H9 (cell line): ENCODE measurements around the gene TOP1. TPM values are rescaled to one million over a fixed set of nuclear protein-coding genes. Genes with fewer than 3 reads are reported as not detected.

Source experiments
- DNase-seq: peaks from one replicate; pipeline ENCODE4 v3.0.0-alpha.2; 2017
- H2AFZ ChIP-seq: one replicate; pipeline ENCODE4 v1.6.1; 2013; ENCODE audit warnings: mild to moderate bottlenecking, low read length, control low read depth, moderate library complexity
- H2AK5ac ChIP-seq: 2 replicates; pipeline ENCODE4 v1.6.1; 2013; ENCODE audit warnings: low read length, control low read depth, mixed read lengths; ENCODE audit not compliant: insufficient read length
- H2BK120ac ChIP-seq: one replicate; pipeline ENCODE4 v1.6.1; 2013; ENCODE audit warnings: low read depth, mild to moderate bottlenecking, low read length, control low read depth, inconsistent platforms; ENCODE audit not compliant: poor library complexity, severe bottlenecking
- H2BK12ac ChIP-seq: 2 replicates; pipeline ENCODE4 v1.6.1; 2013; ENCODE audit warnings: low read length, control low read depth, mixed read lengths, low read depth; ENCODE audit not compliant: insufficient read length
- H2BK15ac ChIP-seq: 2 replicates; pipeline ENCODE4 v1.6.1; 2013; ENCODE audit warnings: low read depth, low read length, control low read depth
- H2BK20ac ChIP-seq: one replicate; pipeline ENCODE4 v1.6.1; 2013; ENCODE audit warnings: low read depth, mild to moderate bottlenecking, low read length, control low read depth, inconsistent platforms; ENCODE audit not compliant: poor library complexity, severe bottlenecking
- H2BK5ac ChIP-seq: 2 replicates; pipeline ENCODE4 v1.6.1; 2013; ENCODE audit warnings: low read length, control low read depth, mixed read lengths; ENCODE audit not compliant: insufficient read length
- H3K14ac ChIP-seq: 2 replicates; pipeline ENCODE4 v1.6.1; 2013; ENCODE audit warnings: low read length, control low read depth; ENCODE audit not compliant: insufficient read depth
- H3K18ac ChIP-seq: 2 replicates; pipeline ENCODE4 v1.6.1; 2013; ENCODE audit warnings: low read depth, mild to moderate bottlenecking, mixed read lengths, low read length, control low read depth; ENCODE audit not compliant: insufficient read length
- H3K23ac ChIP-seq: 2 replicates; pipeline ENCODE4 v1.6.1; 2013; ENCODE audit warnings: low read length, control low read depth, mixed read lengths, low read depth; ENCODE audit not compliant: insufficient read length
- H3K23me2 ChIP-seq: 2 replicates; pipeline ENCODE4 v1.6.1; 2013; ENCODE audit warnings: low read depth, mild to moderate bottlenecking, mixed read lengths, low read length, control low read depth; ENCODE audit not compliant: insufficient read length, poor library complexity, severe bottlenecking
- H3K27ac ChIP-seq: 2 replicates; pipeline ENCODE4 v1.5.1; 2013; ENCODE audit warnings: low read length, control low read depth, mixed read lengths, low read depth; ENCODE audit not compliant: insufficient read length
- H3K27me3 ChIP-seq: 2 replicates; pipeline ENCODE4 v1.6.1; 2013; ENCODE audit warnings: low read length, control low read depth, inconsistent platforms; ENCODE audit not compliant: insufficient read depth
- H3K4ac ChIP-seq: 2 replicates; pipeline ENCODE4 v1.6.1; 2013; ENCODE audit warnings: low read depth, mild to moderate bottlenecking, control low read depth, inconsistent platforms, low read length, moderate library complexity
- H3K4me1 ChIP-seq: 2 replicates; pipeline ENCODE4 v1.6.1; 2013; ENCODE audit warnings: low read length, control low read depth, inconsistent platforms; ENCODE audit not compliant: insufficient read depth
- H3K4me2 ChIP-seq: 2 replicates; pipeline ENCODE4 v1.6.1; 2013; ENCODE audit warnings: low read length, control low read depth, mixed read lengths; ENCODE audit not compliant: insufficient read length, insufficient read depth
- H3K56ac ChIP-seq: 2 replicates; pipeline ENCODE4 v1.6.1; 2013; ENCODE audit warnings: low read depth, mild to moderate bottlenecking, mixed read lengths, low read length, control low read depth; ENCODE audit not compliant: insufficient read length
- H3K79me1 ChIP-seq: 2 replicates; pipeline ENCODE4 v1.6.1; 2013; ENCODE audit warnings: low read depth, mild to moderate bottlenecking, moderate library complexity, low read length, control low read depth, inconsistent platforms; ENCODE audit not compliant: insufficient read depth, poor library complexity, severe bottlenecking
- H3K79me2 ChIP-seq: 2 replicates; pipeline ENCODE4 v1.6.1; 2013; ENCODE audit warnings: low read length, control low read depth, inconsistent platforms; ENCODE audit not compliant: insufficient read depth
- H3K9ac ChIP-seq: 2 replicates; pipeline ENCODE4 v1.6.1; 2013; ENCODE audit warnings: low read length, control low read depth, mixed read lengths; ENCODE audit not compliant: insufficient read length; ENCODE audit errors: extremely low read depth
- H3K9me3 ChIP-seq: one replicate; pipeline ENCODE4 v1.6.1; 2013; ENCODE audit warnings: low read depth, low read length, inconsistent platforms; ENCODE audit not compliant: control insufficient read depth
- H3T11ph ChIP-seq: one replicate; pipeline ENCODE4 v1.6.1; 2013; ENCODE audit warnings: mild to moderate bottlenecking, low read length, control low read depth, inconsistent platforms
- H4K20me1 ChIP-seq: one replicate; pipeline ENCODE4 v1.6.1; 2013; ENCODE audit not compliant: control insufficient read depth, insufficient read length, insufficient read depth
- H4K5ac ChIP-seq: 2 replicates; pipeline ENCODE4 v1.6.1; 2013; ENCODE audit warnings: low read depth, mild to moderate bottlenecking, mixed read lengths, low read length, control low read depth; ENCODE audit not compliant: insufficient read length
- H4K8ac ChIP-seq: replicated peaks from 2 replicates; pipeline ENCODE4 v1.6.1; 2013; ENCODE audit warnings: low read length, control low read depth, mixed read lengths, low read depth; ENCODE audit not compliant: insufficient read length
- H4K91ac ChIP-seq: 2 replicates; pipeline ENCODE4 v1.6.1; 2013; ENCODE audit warnings: low read depth, mild to moderate bottlenecking, moderate library complexity, mixed read lengths, low read length, control low read depth; ENCODE audit not compliant: insufficient read length
- H3K27ac Mint-ChIP-seq, 3 experiments: 2 replicates in 2 of 3; 3 replicates in 1 of 3; pipeline ENCODE4 v1.8.0; 2020 to 2021; ENCODE audit warnings: mixed read lengths in 3 of 3, mild to moderate bottlenecking in 1 of 3, moderate library complexity in 1 of 3
- H3K27me3 Mint-ChIP-seq: 2 replicates; pipeline ENCODE4 v1.8.0; 2021; ENCODE audit warnings: low read depth, mild to moderate bottlenecking, moderate library complexity, mixed read lengths
- H3K36me3 Mint-ChIP-seq, 3 experiments: 2 replicates in 2 of 3; 3 replicates in 1 of 3; pipeline ENCODE4 v1.8.0; 2020 to 2021; ENCODE audit warnings: low read depth in 3 of 3, mixed read lengths in 3 of 3; ENCODE audit not compliant: insufficient read depth in 1 of 3
- H3K4me1 Mint-ChIP-seq, 2 experiments: 2 replicates each; pipeline ENCODE4 v1.8.0; 2020; ENCODE audit warnings: mixed read lengths in 2 of 2
- H3K4me3 Mint-ChIP-seq, 2 experiments: 2 replicates in 1 of 2; 3 replicates in 1 of 2; pipeline ENCODE4 v1.8.0; 2020 to 2021; ENCODE audit warnings: mild to moderate bottlenecking in 2 of 2, mixed read lengths in 2 of 2, moderate library complexity in 1 of 2
- H3K9me3 Mint-ChIP-seq, 2 experiments: 2 replicates in 1 of 2; 3 replicates in 1 of 2; pipeline ENCODE4 v1.8.0; 2020; ENCODE audit warnings: mild to moderate bottlenecking in 2 of 2, mixed read lengths in 2 of 2, moderate library complexity in 1 of 2
- CTCF ChIP-seq: fragments of 200-600 bp; sonication (generic); conservative IDR thresholded peaks from 3 replicates; pipeline ENCODE4 v1.8.0; 2021; ENCODE audit warnings: antibody characterized with exemption, mild to moderate bottlenecking
- WGBS: extraction: QIAGEN DNeasy Blood & Tissue Kit; methylation state at CpG from one replicate; pipeline ENCODE4 v1.1.7; 2013; ENCODE audit warnings: missing lambda C conversion rate, low lambda C conversion rate, mixed read lengths; ENCODE audit not compliant: insufficient read length; ENCODE audit errors: extremely low coverage; 5-methylcytosine and 5-hydroxymethylcytosine counted together
- total RNA-seq: library from RNA; stranded (reverse); gene quantifications from 2 replicates; pipeline ENCODE4 v1.2.1, GENCODE V29; 2021

Gene TOP1
- total RNA-seq, 1 experiment from 2014 or later, result 96.4 TPM

- WGBS, result no CpG with 5 or more reads among the region's 10 CpGs
- Histone ChIP-seq H4K91ac (no peak overlapping the region), H3K4me2 (peak overlapping the region; percentile 39), H3K56ac (no peak overlapping the region), H4K8ac (no peak overlapping the region), H2BK5ac (no peak overlapping the region), H2BK20ac (no peak overlapping the region), H3K9me3 (no peaks in the 10 kb centered on the region), H3K4ac (no peak overlapping the region), H3K9ac (peak overlapping the region; percentile 2), H2BK15ac (no peak overlapping the region), H2AK5ac (no peak overlapping the region), H3K23me2 (peaks cover 13% of the 10 kb centered on the region), H3K14ac (0 out of 2 replicates have a peak overlapping the region, but pooled peaks have one; percentile 5), H2BK120ac (no peak overlapping the region), H3K18ac (peak overlapping the region; percentile 8), H3K79me2 (peaks cover 26% of the 10 kb centered on the region; the same call in 1 of the 2 replicates), H4K5ac (no peak overlapping the region), H3K27ac (no peak overlapping the region), H4K20me1 (no peaks in the 10 kb centered on the region), H3K23ac (no peak overlapping the region), H2BK12ac (no peak overlapping the region), H3K27me3 (peaks cover 3% of the 10 kb centered on the region; the same call in 1 of the 2 replicates), H3K4me1 (peaks cover 7% of the 10 kb centered on the region), H3T11ph (no peak overlapping the region), H3K79me1 (peaks cover 3% of the 10 kb centered on the region), H2AFZ (no peak overlapping the region)
- Mint-ChIP-seq H3K4me3 (peak overlapping the region; percentile 88), H3K36me3 (peaks cover 21 to 34% (median 29%) of the 10 kb centered on the region in 3 experiments), H3K4me1 (peaks cover 37 to 44% of the 10 kb centered on the region in 2 experiments), H3K27me3 (peaks cover 25% of the 10 kb centered on the region), H3K27ac (peak overlapping the region in 2 of 3 experiments; percentile 70 to 92; a peak in 3 of 7 replicates), H3K9me3 (no peaks in the 10 kb centered on the region)
- DNase-seq, result no peak
- no peak for TF ChIP-seq CTCF
Measured at GRCh38 chr20:41027872-41028358, 707 bp upstream of the TOP1 start.
